Ovary (tissue), 3 donors: Measurements from ENCODE around the gene WDR59.

ENCODE experiments used
- POLR2A ChIP-seq: fragments of 450-650 bp; IDR thresholded peaks from one replicate; pipeline ENCODE4 v1.6.1; 2017; ENCODE audit warnings: antibody characterized with exemption, mild to moderate bottlenecking, moderate library complexity
- TF ChIP-seq, protein P1 (sequence below), 3 donors: fragments of 450-650 bp in 2 of 3; fragments of 200-600 bp in 1 of 3; IDR thresholded peaks; one replicate each; pipeline versions ENCODE4 v1.5.1 to v1.8.0; 2016 to 2022; ENCODE audit warnings: antibody characterized with exemption in 3 of 3, mild to moderate bottlenecking in 1 of 3
- donor health status: DM: no; HTN: no; CAD: no.

DNA sequence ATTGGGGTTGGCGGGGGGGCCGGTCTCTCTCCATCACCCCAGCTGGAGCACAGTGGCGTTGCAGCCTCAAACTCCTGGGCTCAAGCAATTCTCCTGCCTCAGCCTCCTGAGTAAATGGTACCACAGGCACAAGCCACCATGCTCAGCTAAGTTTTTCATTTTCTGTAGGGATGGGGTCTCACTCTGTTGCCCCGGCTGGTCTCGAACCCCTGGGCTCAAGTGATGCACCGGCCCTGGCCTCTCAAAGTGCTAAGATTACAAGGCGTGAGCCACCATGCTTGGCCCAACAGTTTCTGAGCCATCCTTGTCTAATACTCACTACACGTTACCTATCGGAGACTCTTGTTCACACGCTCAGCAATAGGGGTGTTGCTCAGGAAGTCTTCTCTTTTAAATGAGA, 11.6 kb downstream of the WDR59 start:
- TF ChIP-seq, protein P1, sequence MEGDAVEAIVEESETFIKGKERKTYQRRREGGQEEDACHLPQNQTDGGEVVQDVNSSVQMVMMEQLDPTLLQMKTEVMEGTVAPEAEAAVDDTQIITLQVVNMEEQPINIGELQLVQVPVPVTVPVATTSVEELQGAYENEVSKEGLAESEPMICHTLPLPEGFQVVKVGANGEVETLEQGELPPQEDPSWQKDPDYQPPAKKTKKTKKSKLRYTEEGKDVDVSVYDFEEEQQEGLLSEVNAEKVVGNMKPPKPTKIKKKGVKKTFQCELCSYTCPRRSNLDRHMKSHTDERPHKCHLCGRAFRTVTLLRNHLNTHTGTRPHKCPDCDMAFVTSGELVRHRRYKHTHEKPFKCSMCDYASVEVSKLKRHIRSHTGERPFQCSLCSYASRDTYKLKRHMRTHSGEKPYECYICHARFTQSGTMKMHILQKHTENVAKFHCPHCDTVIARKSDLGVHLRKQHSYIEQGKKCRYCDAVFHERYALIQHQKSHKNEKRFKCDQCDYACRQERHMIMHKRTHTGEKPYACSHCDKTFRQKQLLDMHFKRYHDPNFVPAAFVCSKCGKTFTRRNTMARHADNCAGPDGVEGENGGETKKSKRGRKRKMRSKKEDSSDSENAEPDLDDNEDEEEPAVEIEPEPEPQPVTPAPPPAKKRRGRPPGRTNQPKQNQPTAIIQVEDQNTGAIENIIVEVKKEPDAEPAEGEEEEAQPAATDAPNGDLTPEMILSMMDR (IDR thresholded peaks at IDR 0.05) = no peak
- TF ChIP-seq POLR2A = no peak
